ENCODE data around the gene PAX3. TPM values are rescaled to one million over a fixed set of nuclear protein-coding genes. Genes with fewer than 3 reads are reported as not detected.

PAX3 gene
- total and polyA plus RNA-seq, 2 experiments from 2014 or later, result 8.0 to 19.3 TPM

GRCh38 chr2:222261504-222261903 is 37.3 kb downstream of the PAX3 start:
- no peaks in the 10 kb centered on the region for H3K27me3 ChIP-seq
- H3K4me1 ChIP-seq (ENCODE audit: low read depth), result peaks cover 14% of the 10 kb centered on the region
- TF ChIP-seq CTCF (IDR thresholded peaks at IDR 0.05; ENCODE audit: low read depth, low read length), result no peak

GRCh38 chr2:222257645-222258044 is 41.2 kb downstream of the PAX3 start:
- no peak for DNase-seq (ENCODE audit: low read depth in 1 of 2, low spot score in 1 of 2)
- Histone ChIP-seq H3K36me3 (no peaks in the 10 kb centered on the region), H3K27ac (no peak overlapping the region), H3K4me3 (no peak overlapping the region), H3K27me3 (no peaks in the 10 kb centered on the region), H3K9me3 (ENCODE audit: low read depth) (no peaks in the 10 kb centered on the region), H3K4me1 (ENCODE audit: low read depth) (peaks cover 14% of the 10 kb centered on the region)
- no peak for TF ChIP-seq CTCF (IDR thresholded peaks at IDR 0.05; ENCODE audit: low read depth, low read length)

More at GRCh38 chr2:222261504-222261903, 37.3 kb downstream of the PAX3 start:
- no peaks in the 10 kb centered on the region for H3K36me3 ChIP-seq
- no peak overlapping the region for H3K27ac ChIP-seq
- no peak for DNase-seq (ENCODE audit: low read depth in 1 of 2, low spot score in 1 of 2)
- no peak overlapping the region for H3K4me3 ChIP-seq
- H3K9me3 ChIP-seq (ENCODE audit: low read depth), result no peaks in the 10 kb centered on the region

GRCh38 chr2:222256250-222256649 is 42.5 kb downstream of the PAX3 start:
- TF ChIP-seq CTCF (IDR thresholded peaks at IDR 0.05; ENCODE audit: low read depth, low read length), result no peak
- Histone ChIP-seq H3K27me3 (no peaks in the 10 kb centered on the region), H3K27ac (no peak overlapping the region), H3K4me1 (ENCODE audit: low read depth) (peaks cover 14% of the 10 kb centered on the region), H3K4me3 (no peak overlapping the region), H3K9me3 (ENCODE audit: low read depth) (no peaks in the 10 kb centered on the region), H3K36me3 (no peaks in the 10 kb centered on the region)
- no peak for DNase-seq (ENCODE audit: low read depth in 1 of 2, low spot score in 1 of 2)

GRCh38 chr2:222255090-222255489 is 43.7 kb downstream of the PAX3 start:
- DNase-seq (ENCODE audit: low read depth in 1 of 2, low spot score in 1 of 2), result no peak
- no peaks in the 10 kb centered on the region for H3K27me3 ChIP-seq
- TF ChIP-seq CTCF (IDR thresholded peaks at IDR 0.05; ENCODE audit: low read depth, low read length), result no peak
- no peaks in the 10 kb centered on the region for H3K9me3 ChIP-seq (ENCODE audit: low read depth)
- no peak overlapping the region for H3K27ac ChIP-seq
- no peak overlapping the region for H3K4me3 ChIP-seq
- no peaks in the 10 kb centered on the region for H3K36me3 ChIP-seq
- H3K4me1 ChIP-seq (ENCODE audit: low read depth), result peaks cover 14% of the 10 kb centered on the region

GRCh38 chr2:222250313-222250712 is 48.5 kb downstream of the PAX3 start:
- Histone ChIP-seq H3K36me3 (no peaks in the 10 kb centered on the region), H3K27ac (no peak overlapping the region), H3K4me3 (no peak overlapping the region), H3K27me3 (no peaks in the 10 kb centered on the region), H3K4me1 (ENCODE audit: low read depth) (no peaks in the 10 kb centered on the region), H3K9me3 (ENCODE audit: low read depth) (no peaks in the 10 kb centered on the region)
- TF ChIP-seq CTCF (IDR thresholded peaks at IDR 0.05; ENCODE audit: low read depth, low read length), result no peak
- no peak for DNase-seq (ENCODE audit: low read depth in 1 of 2, low spot score in 1 of 2)

- Histone ChIP-seq H3K27ac (no peak overlapping the region), H3K4me3 (no peak overlapping the region), H3K9me3 (ENCODE audit: low read depth) (no peaks in the 10 kb centered on the region), H3K36me3 (no peaks in the 10 kb centered on the region), H3K4me1 (ENCODE audit: low read depth) (no peaks in the 10 kb centered on the region), H3K27me3 (no peaks in the 10 kb centered on the region)
- no peak for TF ChIP-seq CTCF (IDR thresholded peaks at IDR 0.05; ENCODE audit: low read depth, low read length)
- DNase-seq (ENCODE audit: low read depth in 1 of 2, low spot score in 1 of 2), result no peak
Measured at GRCh38 chr2:222249444-222249843, 49.4 kb downstream of the PAX3 start.

Data from cardiac muscle cell (in vitro differentiated cells and primary cell).